ENCODE measurements around the gene TMC6.
"Not testable (repeated sequence)": the region's sequence is repeated elsewhere in the genome, so short reads cannot be mapped to it uniquely, and the experiment has no call there.

TMC6 gene

DNA sequence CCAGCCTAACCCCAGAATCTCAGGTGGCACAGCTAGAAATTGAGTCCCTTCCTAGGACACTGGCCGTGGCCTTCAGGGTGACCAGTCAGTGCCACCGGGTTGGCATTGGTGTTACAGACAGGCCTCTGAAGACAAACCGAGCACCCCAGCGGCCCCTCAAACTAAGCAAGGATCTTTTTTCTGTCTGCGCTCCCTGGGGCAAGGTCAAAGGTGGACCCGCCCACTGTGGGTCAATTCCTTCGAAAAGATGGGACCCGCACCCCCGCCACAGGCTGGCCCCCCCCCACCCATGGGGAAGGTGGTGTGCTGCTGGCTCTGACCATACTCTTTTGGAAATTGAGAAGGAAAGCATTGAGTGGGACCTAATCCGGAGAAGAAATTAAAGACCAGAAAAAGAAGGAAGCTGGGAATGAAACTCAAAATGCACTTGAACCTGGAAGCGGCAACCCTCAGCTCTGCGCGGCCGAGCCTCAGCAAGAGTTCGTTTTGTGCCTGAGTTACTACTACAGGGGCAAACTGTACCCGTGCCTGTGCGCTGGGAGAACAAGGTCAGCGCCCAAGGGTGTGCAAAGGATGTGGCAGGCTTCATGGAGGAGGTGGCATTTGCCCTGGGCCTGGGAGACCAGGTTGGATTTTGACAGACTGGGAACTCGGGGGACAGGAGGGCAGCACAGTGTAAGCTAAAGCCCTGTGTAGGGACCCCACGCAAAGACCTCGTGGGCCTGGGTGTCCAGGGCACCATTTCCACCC is 20.4 kb downstream of the TMC6 start:
- no peak for DNase-seq

GRCh38 chr17:78107457-78107856 is 21.1 kb downstream of the TMC6 start:
- no peak for DNase-seq

GRCh38 chr17:78106211-78106610 is 22.3 kb downstream of the TMC6 start:
- no peak for DNase-seq

- DNase-seq = no peak
Observed at GRCh38 chr17:78105551-78105950, 23.0 kb downstream of the TMC6 start.

- no peak for DNase-seq
Observed at GRCh38 chr17:78105101-78105500, 23.5 kb downstream of the TMC6 start.

GRCh38 chr17:78104540-78104941 is 24.0 kb downstream of the TMC6 start:
- DNase-seq = no peak

DNA sequence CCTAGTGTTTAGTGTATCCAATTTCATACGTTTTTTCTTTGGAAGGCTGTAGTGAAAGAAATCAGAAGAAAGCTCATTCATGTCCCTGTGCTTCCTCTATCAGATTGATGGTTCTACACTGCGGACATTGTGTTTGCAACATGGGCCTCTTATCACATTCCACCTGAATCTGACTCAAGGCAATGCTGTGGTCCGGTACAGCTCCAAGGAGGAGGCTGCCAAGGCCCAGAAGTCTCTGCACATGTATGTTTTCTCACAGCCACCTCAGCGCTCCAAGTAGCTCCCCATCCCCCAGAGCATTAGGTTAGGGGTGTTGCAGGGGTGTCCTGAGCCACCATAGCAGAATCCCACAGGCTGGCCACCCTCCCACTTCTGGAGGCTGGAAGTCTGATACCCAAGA is 25.2 kb downstream of the TMC6 start:
- DNase-seq = no peak

DNA sequence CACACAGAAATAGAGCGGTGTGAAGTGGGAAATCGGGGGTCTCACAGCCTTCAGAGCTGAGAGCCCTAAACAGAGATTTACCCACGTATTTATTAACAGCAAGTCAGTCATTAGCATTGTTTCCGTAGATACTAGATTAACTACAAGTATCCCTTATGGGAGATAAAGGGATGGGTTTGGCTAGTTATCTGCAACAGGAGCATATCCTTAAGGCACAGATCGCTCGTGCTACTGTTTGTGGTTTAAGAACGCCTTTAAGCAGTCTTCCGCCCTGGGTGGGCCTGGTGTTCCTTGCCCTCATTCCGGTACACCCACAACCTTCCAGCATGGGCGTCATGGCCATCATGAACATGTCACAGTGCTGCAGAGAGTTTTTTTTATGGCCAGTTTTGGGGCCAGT is 27.0 kb downstream of the TMC6 start:
- no peak for DNase-seq

DNA sequence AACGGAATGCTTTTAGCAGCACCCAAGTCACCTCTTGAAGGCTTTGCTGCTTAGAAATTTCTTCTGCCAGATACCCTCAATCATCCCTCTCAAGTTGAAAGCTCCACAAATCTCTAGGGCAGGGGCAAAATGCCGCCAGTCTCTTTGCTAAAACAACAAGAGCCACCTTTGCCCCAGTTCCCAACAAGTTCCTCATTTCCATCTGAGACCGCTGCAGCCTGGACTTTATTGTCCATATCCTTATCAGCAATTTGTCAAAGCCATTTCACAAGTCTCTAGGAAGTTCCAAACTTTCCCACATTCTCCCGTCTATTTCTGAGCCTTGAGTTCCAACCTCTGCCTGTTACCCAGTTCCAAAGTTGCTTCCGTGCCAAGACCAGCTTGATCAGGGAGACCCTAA is 27.4 kb downstream of the TMC6 start:
- no peak for DNase-seq

GRCh38 chr17:78096093-78096492 is 32.5 kb downstream of the TMC6 start:
- no peak for DNase-seq

DNA sequence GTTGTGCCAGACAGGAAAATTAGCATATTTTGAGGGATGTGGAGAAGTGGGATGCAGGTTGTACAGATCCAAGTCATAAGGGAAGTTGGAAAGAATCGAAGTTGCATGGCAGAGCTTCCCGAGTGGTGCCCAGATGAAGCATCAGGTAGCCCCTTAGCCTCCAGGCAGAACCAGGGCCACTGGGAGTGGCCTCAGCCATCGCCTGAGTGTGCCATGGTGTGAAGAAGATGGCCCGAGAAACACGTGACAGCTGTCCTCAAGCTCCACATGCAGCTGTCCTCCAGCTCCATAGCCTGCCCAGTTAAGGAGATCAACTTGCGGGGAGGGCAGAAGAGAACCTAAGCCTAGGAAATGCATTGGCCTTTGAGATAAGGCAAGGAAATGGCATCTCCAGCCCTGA is 33.5 kb downstream of the TMC6 start:
- no peak for DNase-seq

DNA sequence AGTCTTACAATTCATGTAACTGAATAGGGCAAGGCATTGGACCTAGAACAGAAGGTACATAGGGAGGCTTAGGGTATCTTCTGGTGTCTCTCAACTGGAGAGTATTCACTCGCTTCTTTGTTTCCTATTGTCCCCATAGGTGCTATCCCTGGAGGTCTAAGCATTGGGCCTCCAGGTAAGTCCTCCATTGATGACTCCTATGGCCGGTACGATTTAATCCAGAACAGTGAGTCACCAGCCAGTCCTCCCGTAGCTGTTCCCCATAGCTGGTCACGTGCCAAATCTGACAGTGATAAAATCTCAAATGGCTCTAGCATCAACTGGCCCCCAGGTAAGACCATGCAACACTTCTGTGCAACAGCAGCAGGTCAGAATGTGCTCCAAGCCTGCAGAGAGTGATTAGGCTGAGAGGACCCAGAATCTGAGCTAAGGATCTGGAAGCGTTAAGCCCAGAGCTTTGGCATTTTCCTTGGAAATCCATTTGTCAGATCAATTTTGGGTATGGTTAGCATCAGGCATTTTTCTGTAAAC is 35.7 kb downstream of the TMC6 start:
- no peak for DNase-seq

DNA sequence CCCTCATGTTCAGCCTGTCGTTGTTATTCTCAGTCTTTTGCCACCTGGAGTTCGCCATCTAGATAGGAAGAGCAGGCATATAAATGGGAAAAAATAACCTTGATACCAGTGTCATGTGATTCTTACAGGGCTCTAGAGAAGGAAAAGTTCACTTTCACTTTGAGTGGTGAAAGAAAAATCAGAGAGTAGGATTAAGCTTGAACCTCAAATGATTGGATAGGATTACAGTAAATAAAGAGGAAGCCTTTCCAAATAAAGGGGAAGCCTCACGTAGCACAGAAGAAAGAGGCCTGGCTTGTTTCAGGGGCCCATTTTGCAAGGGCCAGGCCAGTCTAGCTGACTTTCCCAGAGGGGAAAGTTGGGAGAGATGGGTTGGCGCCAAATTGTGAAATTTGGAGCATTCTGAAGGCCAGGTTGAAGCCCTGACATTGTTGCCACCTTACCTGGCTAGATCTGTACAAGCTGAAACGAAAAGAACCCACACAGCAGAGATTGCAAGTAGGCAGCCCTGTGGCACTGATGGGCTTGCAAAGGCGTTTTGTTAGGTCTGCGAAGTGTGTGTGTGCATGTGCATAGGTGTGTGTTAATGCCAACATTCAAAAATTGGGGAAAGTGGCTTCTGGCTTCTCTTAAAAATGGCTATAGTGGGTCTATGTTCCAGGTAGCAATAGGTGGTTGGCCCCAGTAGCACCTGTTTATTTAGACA is 38.8 kb downstream of the TMC6 start:
- DNase-seq = no peak

DNA sequence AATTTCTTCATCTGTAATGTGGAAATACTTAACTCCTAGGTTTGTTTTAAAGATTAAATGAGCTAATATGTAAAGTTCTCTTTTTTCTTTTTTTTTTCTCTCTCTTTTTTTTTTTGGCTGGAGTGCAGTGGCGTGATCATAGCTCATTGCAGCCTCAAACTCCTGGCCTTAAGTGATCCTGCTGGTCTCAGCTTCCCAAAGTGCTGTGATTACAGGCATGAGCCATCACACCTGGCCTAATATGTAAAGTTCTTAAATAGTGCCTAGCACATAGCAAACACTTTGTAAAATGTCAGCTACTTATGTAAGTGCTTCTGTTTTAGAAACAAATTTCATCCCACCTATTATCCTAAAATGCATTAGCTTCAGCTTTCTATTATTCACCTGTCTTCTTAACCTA is 40.0 kb downstream of the TMC6 start:
- DNase-seq = no peak

DNA sequence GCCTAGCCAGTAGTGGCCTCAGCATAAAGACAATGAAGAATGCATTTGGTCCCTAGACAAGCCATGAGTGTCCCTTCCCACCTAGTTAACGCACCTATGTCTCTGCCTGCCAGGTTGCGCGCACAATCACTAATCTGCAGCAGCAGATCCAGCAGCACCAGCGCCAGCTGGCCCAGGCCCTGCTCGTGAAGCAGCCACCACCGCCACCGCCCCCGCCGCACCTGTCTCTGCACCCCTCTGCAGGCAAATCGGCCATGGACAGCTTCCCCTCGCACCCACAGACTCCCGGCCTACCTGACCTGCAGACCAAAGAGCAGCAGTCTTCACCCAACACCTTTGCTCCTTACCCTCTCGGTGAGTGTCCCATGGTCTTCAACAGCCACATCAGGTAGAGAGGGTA is 41.8 kb downstream of the TMC6 start:
- DNase-seq = no peak

DNA sequence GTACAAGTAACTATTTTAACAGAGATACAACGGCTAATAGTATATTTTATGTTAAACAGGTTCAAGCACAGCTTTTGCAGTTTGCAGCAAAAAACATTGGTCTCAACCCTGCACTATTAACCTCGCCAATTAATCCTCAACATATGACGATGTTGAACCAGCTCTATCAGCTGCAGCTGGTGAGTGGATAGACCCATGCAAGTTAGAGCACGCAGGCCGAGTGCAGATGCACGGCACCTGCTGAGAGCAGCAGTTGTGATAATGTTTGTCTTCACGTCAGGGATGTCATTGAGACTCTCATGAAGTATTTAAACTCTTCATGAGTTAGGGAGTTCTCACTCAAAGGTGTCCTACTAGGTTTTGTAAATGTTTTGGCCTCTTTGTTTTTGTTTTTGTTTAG is 45.6 kb downstream of the TMC6 start:
- no peak for DNase-seq

- DNase-seq = not testable (repeated sequence)
Observed at GRCh38 chr17:78082355-78082872, 46.1 kb downstream of the TMC6 start.

GRCh38 chr17:78081551-78081950 is 47.0 kb downstream of the TMC6 start:
- DNase-seq = no peak

GRCh38 chr17:78079253-78079652 is 49.3 kb downstream of the TMC6 start:
- no peak for DNase-seq

- DNase-seq = no peak
Observed at GRCh38 chr17:78075545-78075944, 53.0 kb downstream of the TMC6 start.

DNA sequence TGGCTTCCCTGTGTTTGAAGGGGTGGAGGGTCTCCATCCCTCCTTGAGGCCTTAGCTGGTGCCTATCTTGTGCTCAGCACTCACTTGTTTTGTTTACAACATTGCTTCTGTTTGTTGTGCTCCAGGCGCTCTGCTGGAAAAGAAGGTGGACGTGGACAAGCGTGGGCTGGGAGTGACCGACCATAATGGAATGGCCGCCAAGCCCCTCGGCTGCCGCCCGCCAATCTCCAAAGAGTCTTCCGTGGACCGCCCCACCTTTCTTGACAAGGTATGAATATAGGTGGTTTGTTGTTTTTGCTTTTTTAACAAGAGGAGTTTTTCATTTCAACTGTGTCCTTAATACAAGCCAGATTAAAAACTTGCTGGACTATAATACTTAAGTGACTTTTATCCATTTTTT is 53.5 kb downstream of the TMC6 start:
- DNase-seq = no peak

GRCh38 chr17:78072961-78073360 is 55.6 kb downstream of the TMC6 start:
- DNase-seq = no peak

DNA sequence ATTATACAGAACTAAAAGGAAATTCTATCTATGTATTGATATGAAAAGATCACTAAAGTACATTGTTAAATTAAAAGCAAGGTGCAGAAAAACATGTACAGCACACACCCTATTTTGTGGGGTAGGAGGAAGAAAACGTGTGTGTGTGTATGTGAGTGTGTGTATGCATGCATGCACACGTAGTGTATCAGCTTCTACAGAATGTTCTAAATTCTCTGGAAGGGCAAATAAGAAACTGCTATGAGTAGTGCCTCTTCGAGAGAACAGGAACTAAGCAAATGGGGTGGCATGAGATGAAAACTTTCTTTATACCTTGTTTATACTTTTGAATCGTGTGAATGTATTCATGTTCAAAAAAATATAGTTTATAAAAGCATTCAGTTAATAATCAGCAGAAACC is 58.9 kb downstream of the TMC6 start:
- DNase-seq = no peak

- DNase-seq = not testable (repeated sequence)
Observed at GRCh38 chr17:78066976-78067375, 61.6 kb downstream of the TMC6 start.
